Heart left ventricle (tissue), 16 donors: ENCODE results near the gene CCL19. TPM values are rescaled to one million over a fixed set of nuclear protein-coding genes. Genes with fewer than 3 reads are reported as not detected.

ENCODE experiments used
- ATAC-seq, 4 donors: fragments of 200-7000 bp; cut with Tn5 transposase; one replicate each; pipeline ENCODE4 v1.9.1; 2020 to 2022; ENCODE audit warnings: moderate library complexity in 4 of 4, mild to moderate bottlenecking in 3 of 4, moderate number of reproducible peaks in 1 of 4
- DNase-seq, 5 donors: peaks; one replicate each; pipeline ENCODE4 v3.0.0-alpha.2; 2020
- H3K27ac ChIP-seq, 12 donors: fragments of 200-600 bp; sonication (generic) in 4 of 12; one replicate each; pipeline versions ENCODE4 v1.5.0 to v1.8.0; 2016 to 2022; ENCODE audit warnings: mild to moderate bottlenecking in 2 of 12
- H3K27me3 ChIP-seq, 9 donors: fragments of 200-600 bp; sonication (generic) in 2 of 9; one replicate each; pipeline versions ENCODE4 v1.5.1 to v1.8.0; 2016 to 2022; ENCODE audit warnings: mild to moderate bottlenecking in 3 of 9
- H3K36me3 ChIP-seq, 9 donors: fragments of 200-600 bp; sonication (generic) in 2 of 9; one replicate each; pipeline versions ENCODE4 v1.5.0 to v1.8.0; 2018 to 2022; ENCODE audit warnings: mild to moderate bottlenecking in 2 of 9
- H3K4me1 ChIP-seq, 12 donors: fragments of 200-600 bp; sonication (generic) in 4 of 12; one replicate each; pipeline versions ENCODE4 v1.5.0 to v1.8.0; 2016 to 2022; ENCODE audit warnings: mild to moderate bottlenecking in 3 of 12
- H3K4me3 ChIP-seq, 12 donors: fragments of 200-600 bp; sonication (generic) in 4 of 12; one replicate each; pipeline versions ENCODE4 v1.5.0 to v1.8.0; 2017 to 2022; ENCODE audit warnings: mild to moderate bottlenecking in 9 of 12, moderate library complexity in 4 of 12
- H3K9me3 ChIP-seq, 12 donors: fragments of 200-600 bp; sonication (generic) in 4 of 12; one replicate each; pipeline versions ENCODE4 v1.5.0 to v1.8.0; 2016 to 2022; ENCODE audit warnings: mild to moderate bottlenecking in 1 of 12
- CTCF ChIP-seq, 12 donors: fragments of 200-600 bp; sonication (generic) in 4 of 12; IDR thresholded peaks; one replicate each; pipeline versions ENCODE4 v1.5.0 to v1.8.0; 2018 to 2022; ENCODE audit warnings: antibody characterized with exemption in 12 of 12, mild to moderate bottlenecking in 5 of 12
- POLR2A ChIP-seq, 2 donors: fragments of 450-650 bp; IDR thresholded peaks; one replicate each; pipeline ENCODE4 v1.6.1; 2017; ENCODE audit warnings: antibody characterized with exemption in 2 of 2, mild to moderate bottlenecking in 2 of 2, moderate library complexity in 2 of 2
- WGBS, 4 donors: extraction: QIAGEN DNeasy Blood & Tissue Kit in 2 of 4; methylation state at CpG; one replicate each; pipeline versions ENCODE4 v1.1.5 to v1.1.7; 2013 to 2018; 5-methylcytosine and 5-hydroxymethylcytosine counted together
- intact Hi-C, 10 donors: fragments of 100-400 bp; cut with DNase I; formaldehyde crosslinking; loops; one replicate each; pipeline versions ENCODE4 v1.11.1 to v1.14.2; 2022
- polyA plus RNA-seq, 2 donors: library from polyadenylated mRNA; stranded (reverse); fragments of 200-250 nt; gene quantifications; one replicate each; pipeline ENCODE4 v1.2.3, GENCODE V29; 2013
- total RNA-seq, 9 donors: library from RNA; depleted of rRNA in 2 of 9; stranded (reverse); fragments of >200 nt in 2 of 9; fragmentation: NEBNext Ultra II Directional in 3 of 9; extraction: Animal tissue kit (Norgen Biotek cat#: 25700) in 3 of 9; gene quantifications; one replicate each; pipeline versions ENCODE4 v1.1.0 to v1.2.4, GENCODE V29; 2016 to 2023
- donor health status: ischemic (EF 13 %, LVEDD 7.1; RV severe dilation, severe dysfunction).
- donor health status: healthy with polysubstance abuse.
- donor health status: DM: no; HTN: yes; CAD: no.
- donor health status: DM: no; HTN: no; CAD: no.
- donor health status: ischemic (EF 25% LVEDD 6.9; RV normal size, moderate dysfunction).
- donor health status: ischemic (EF 25% LVEDD 5.7; RV mildly dilated, moderate dysfunction).
- donor health status: healthy.
- donor health status: DM: yes; HTN: yes; CAD: no.
- donor health status: ischemic (EF 35%, LVEDD 5.7; RV mildly dilated, moderate dysfunction).
- donor health status: nonischemic (EF 11% LVEDD 7.7; RV severe dilation, severe dysfunction).
- donor health status: DM: yes; HTN: yes; CAD: no.
- donor health status: PGD.
- donor health status: ischemic (EF 29% LVEDD 5.4; RV normal size, mild dysfunction).
- donor health status: nonischemic (EF 23%, LVEDD 6.1; RV moderate dilation, normal function).

CCL19 gene
- total and polyA plus RNA-seq, 11 donors: 0.46 to 25.7 (median 1.3) TPM; not detected in 5

- no peak for TF ChIP-seq POLR2A (IDR thresholded peaks at IDR 0.05)
- no peak for TF ChIP-seq CTCF (IDR thresholded peaks at IDR 0.05)
- WGBS, 4 donors: 71 to 73% (median 73%) methylated on average over 1 of the region's 1 CpG
- Histone ChIP-seq H3K4me1 (peaks cover 0 to 21% (median 12%) of the 10 kb centered on the region in 12 donors), H3K36me3 (no peaks in the 10 kb centered on the region), H3K27ac (no peak overlapping the region), H3K27me3 (no peaks in the 10 kb centered on the region), H3K9me3 (no peaks in the 10 kb centered on the region), H3K4me3 (no peak overlapping the region)
- intact Hi-C loops: no loop called here
- DNase-seq (no peak), ATAC-seq (no peak)
These were observed 21.1 kb upstream of the CCL19 start for GRCh38 chr9:34712140-34712539.

GRCh38 chr9:34710023-34710422 lies 18.9 kb upstream of the CCL19 start, which contains the start of gene CCL21:
CCL21 (minus strand) TSS chr9:34710136; CDS start chr9:34710066, 70 bp downstream.
- no peak for TF ChIP-seq POLR2A (IDR thresholded peaks at IDR 0.05)
- H3K4me1 ChIP-seq: peaks cover 0 to 21% (median 12%) of the 10 kb centered on the region in 12 donors
- intact Hi-C loops: no loop called here
- H3K27me3 ChIP-seq: no peaks in the 10 kb centered on the region
- no peaks in the 10 kb centered on the region for H3K36me3 ChIP-seq
- DNase-seq (peak in 4 of 5 donors; percentile 78 to 87 (median 80)), ATAC-seq (peak; percentile 86 to 95 (median 94))
- H3K9me3 ChIP-seq: no peaks in the 10 kb centered on the region
- 5 to 15% (median 11%) methylated on average over 2 of the region's 2 CpGs for WGBS, 4 donors
- no peak within 1 kb of the TSS for H3K4me3 ChIP-seq
- H3K27ac ChIP-seq: peak within 1 kb of the TSS in 11 of 12 donors; percentile 34 to 86 (median 71)

- intact Hi-C loops: loop anchor here in 1 of 10 donors (10.0 kb wide), 1 partner anchor 155 kb away; no protein-coding TSS in a partner anchor
- no peaks in the 10 kb centered on the region for H3K36me3 ChIP-seq
- H3K27me3 ChIP-seq: no peaks in the 10 kb centered on the region
- H3K27ac ChIP-seq: peak overlapping the region in 10 of 12 donors; percentile 47 to 86 (median 71)
- peak in 2 of 4 donors; percentile 20 to 43 for ATAC-seq
- H3K4me1 ChIP-seq: peaks cover 0 to 21% (median 12%) of the 10 kb centered on the region in 12 donors
- TF ChIP-seq POLR2A (IDR thresholded peaks at IDR 0.05) (no peak), CTCF (IDR thresholded peaks at IDR 0.05) (no peak)
- H3K4me3 ChIP-seq: no peak overlapping the region
- DNase-seq: no peak
- no peaks in the 10 kb centered on the region for H3K9me3 ChIP-seq
- WGBS, 4 donors: 84 to 91% (median 87%) methylated on average over 6 to 9 of the region's 9 CpGs
These were observed 18.3 kb upstream of the CCL19 start for GRCh38 chr9:34709196-34709978.

- no peak for ATAC-seq
- Histone ChIP-seq H3K4me3 (no peak overlapping the region), H3K36me3 (no peaks in the 10 kb centered on the region), H3K27ac (no peak overlapping the region), H3K4me1 (peaks cover 0 to 22% (median 12%) of the 10 kb centered on the region in 12 donors), H3K9me3 (no peaks in the 10 kb centered on the region), H3K27me3 (no peaks in the 10 kb centered on the region)
- intact Hi-C loops: loop anchor here in 1 of 10 donors (10.0 kb wide), 1 partner anchor 158 kb away; no protein-coding TSS in a partner anchor
- no peak for DNase-seq
- no peak for TF ChIP-seq POLR2A (IDR thresholded peaks at IDR 0.05)
- no peak for TF ChIP-seq CTCF (IDR thresholded peaks at IDR 0.05)
- 82 to 95% (median 90%) methylated on average over 2 of the region's 2 CpGs for WGBS, 4 donors
These were observed 16.1 kb upstream of the CCL19 start for GRCh38 chr9:34707130-34707529.
